NCI-H2227 (cell line): ENCODE results near the gene PRAMEF14.
"Not testable (repeated sequence)": the region's sequence is repeated elsewhere in the genome, so short reads cannot be mapped to it uniquely, and the experiment has no call there.

Experiments used
- DNase-seq: peaks from one replicate; lab custom pipeline; 2025; ENCODE audit not compliant: unreplicated experiment; lab: John Stamatoyannopoulos, UW

Gene PRAMEF14

GRCh38 chr1:13347034-13347433, at the start of gene PRAMEF14:
PRAMEF14 (minus strand) TSS chr1:13347134; CDS start chr1:13345314, 1,820 bp downstream.
- DNase-seq, result not testable (repeated sequence)

- DNase-seq, result not testable (repeated sequence)
Observed at GRCh38 chr1:13395311-13395710, 48.4 kb upstream of the PRAMEF14 start.

- not testable (repeated sequence) for DNase-seq
Observed at GRCh38 chr1:13394761-13395160, 47.8 kb upstream of the PRAMEF14 start.

- not testable (repeated sequence) for DNase-seq
Observed at GRCh38 chr1:13393004-13393403, 46.1 kb upstream of the PRAMEF14 start.

GRCh38 chr1:13389332-13389731, 42.4 kb upstream of the PRAMEF14 start, which contains the start of gene PRAMEF17:
PRAMEF17 (plus strand) TSS chr1:13389632; CDS start chr1:13389658, 26 bp downstream.
- DNase-seq, result not testable (repeated sequence)

GRCh38 chr1:13380380-13380779, 33.4 kb upstream of the PRAMEF14 start:
- DNase-seq, result not testable (repeated sequence)

- not testable (repeated sequence) for DNase-seq
Observed at GRCh38 chr1:13378983-13379382, 32.0 kb upstream of the PRAMEF14 start.

GRCh38 chr1:13368544-13368943, 21.6 kb upstream of the PRAMEF14 start:
- not testable (repeated sequence) for DNase-seq

- not testable (repeated sequence) for DNase-seq
Observed at GRCh38 chr1:13366536-13366935, 19.6 kb upstream of the PRAMEF14 start.

GRCh38 chr1:13364928-13365327, 18.0 kb upstream of the PRAMEF14 start:
- not testable (repeated sequence) for DNase-seq

GRCh38 chr1:13362364-13362763, 15.4 kb upstream of the PRAMEF14 start:
- DNase-seq, result not testable (repeated sequence)

- peak; percentile 57 for DNase-seq
Observed at GRCh38 chr1:13356774-13357173, 9.8 kb upstream of the PRAMEF14 start.

- DNase-seq, result not testable (repeated sequence)
Observed at GRCh38 chr1:13354475-13354874, 7.5 kb upstream of the PRAMEF14 start.

- not testable (repeated sequence) for DNase-seq
Observed at GRCh38 chr1:13353476-13353875, 6.5 kb upstream of the PRAMEF14 start.

GRCh38 chr1:13342496-13342895, 4.4 kb downstream of the PRAMEF14 start:
- not testable (repeated sequence) for DNase-seq

GRCh38 chr1:13315281-13315680, 31.7 kb downstream of the PRAMEF14 start, which contains the start of gene PRAMEF15:
PRAMEF15 (plus strand) TSS chr1:13315581; CDS start chr1:13318408, 2,827 bp downstream.
- DNase-seq, result not testable (repeated sequence)

- DNase-seq, result not testable (repeated sequence)
Observed at GRCh38 chr1:13303239-13303638, 43.7 kb downstream of the PRAMEF14 start, which contains the start of gene PRAMEF33. PRAMEF33 (plus strand) TSS chr1:13303539; CDS start chr1:13305955, 2,416 bp downstream.

GRCh38 chr1:13302197-13302596, 44.7 kb downstream of the PRAMEF14 start:
- DNase-seq, result not testable (repeated sequence)

GRCh38 chr1:13298699-13299098, 48.2 kb downstream of the PRAMEF14 start:
- DNase-seq, result not testable (repeated sequence)

GRCh38 chr1:13297216-13297931, 49.6 kb downstream of the PRAMEF14 start:
- not testable (repeated sequence) for DNase-seq
